NCI-H524 treated with DMSO at 0.1 percent for 48 hours (cell line): ENCODE results near the gene TANGO6.

Source experiments
- DNase-seq: peaks from one replicate; lab custom pipeline; 2025; lab: John Stamatoyannopoulos, UW

TANGO6 gene

DNA sequence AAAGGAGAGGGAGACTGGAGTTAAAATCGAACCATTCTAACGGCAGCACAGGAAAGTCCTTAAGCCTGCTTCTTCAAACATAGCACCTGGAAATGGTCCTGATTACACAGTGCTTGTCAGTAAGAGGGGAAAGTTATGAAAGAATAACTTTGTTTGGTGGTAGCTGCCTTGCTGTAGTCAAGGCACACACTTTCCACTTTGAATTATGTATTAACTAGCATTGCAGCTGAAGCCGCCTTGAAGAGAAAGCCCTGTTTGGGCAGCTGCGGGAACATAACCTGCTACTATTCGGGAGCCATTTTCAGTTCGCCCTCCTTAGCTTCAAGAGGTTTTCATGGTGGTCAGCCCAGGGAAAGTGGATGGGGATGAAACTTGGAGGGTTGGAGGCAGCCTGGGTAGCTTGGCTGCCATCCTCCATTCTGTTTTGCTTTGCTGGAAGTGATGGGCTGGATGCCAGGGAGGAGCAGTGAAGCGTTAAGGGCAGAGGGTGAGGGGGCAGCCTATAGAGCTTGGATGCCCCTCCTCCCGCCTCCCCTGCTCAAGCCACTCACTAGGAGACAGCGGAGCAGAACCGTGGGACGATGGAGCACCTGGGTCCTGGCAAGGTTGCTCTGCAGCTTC lies 256.9 kb downstream of the TANGO6 start:
- peak; percentile 45 for DNase-seq

GRCh38 chr16:69105501-69106361 lies 262.4 kb downstream of the TANGO6 start, which contains the start of gene HAS3:
HAS3 (plus strand) TSS chr16:69105653; CDS start chr16:69109396, 3,743 bp downstream.
- DNase-seq, result peak; percentile 55

DNA sequence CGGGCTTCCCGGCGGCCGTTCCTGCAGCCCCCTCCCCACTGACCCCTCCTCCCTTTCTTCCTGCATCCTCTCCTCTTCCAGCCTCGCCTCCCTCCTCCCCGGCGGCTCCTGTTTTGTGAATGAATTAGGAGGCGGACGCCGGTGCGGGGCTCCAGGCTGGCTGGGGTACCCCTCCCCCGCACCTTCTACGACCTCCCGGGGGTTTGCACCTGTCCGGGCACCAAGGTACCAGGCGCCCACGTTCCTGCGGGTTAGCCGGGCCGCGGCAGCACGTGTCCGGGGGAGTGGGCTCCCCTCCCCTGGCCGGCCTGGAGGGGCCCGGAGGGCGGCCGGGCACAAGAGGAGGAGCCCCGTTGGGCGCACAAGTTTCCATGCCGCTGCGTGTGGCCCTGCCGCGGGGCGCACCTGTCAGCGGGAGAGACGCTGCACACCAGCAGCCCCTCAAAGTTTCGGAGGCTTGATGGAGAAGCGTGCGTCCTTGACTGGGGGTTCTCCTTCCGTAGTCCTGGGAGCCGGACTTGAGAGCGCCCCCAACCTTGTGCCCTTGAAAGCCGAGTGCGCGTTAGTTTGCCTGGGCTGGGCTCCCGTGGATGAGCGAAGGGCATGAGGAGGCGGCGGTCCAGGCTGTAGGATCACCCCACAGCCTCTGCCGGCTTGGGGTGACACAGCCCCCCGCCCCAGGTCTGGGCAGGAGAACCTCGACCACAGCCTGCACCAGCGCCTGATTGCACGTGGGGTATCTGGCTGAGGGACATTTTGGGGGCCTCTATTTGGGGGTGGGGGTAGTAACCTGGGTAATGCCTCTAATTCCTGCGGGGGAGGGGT lies 263.4 kb downstream of the TANGO6 start:
- DNase-seq, result no peak

- no peak for DNase-seq
These were observed 264.1 kb downstream of the TANGO6 start for GRCh38 chr16:69107316-69107962.

- no peak for DNase-seq
These were observed 265.0 kb downstream of the TANGO6 start for GRCh38 chr16:69108064-69108904.

DNA sequence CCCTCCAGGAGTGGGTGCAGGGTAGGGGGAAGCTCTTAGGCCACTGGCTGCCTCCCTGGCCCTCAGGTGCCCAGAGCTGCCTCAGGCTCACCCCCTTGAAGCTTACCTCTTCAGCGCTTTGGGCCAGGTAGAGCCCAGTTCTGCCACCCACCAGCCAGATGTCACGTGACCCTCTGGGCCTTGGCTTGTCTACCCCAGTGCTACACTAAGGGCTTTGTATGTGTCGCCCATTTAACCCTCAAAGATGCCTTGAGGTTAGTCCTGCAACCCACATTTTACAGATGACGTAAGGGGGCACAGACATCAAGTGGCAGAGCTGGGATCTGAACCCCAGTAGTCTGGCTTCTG lies 265.5 kb downstream of the TANGO6 start:
- no peak for DNase-seq

DNA sequence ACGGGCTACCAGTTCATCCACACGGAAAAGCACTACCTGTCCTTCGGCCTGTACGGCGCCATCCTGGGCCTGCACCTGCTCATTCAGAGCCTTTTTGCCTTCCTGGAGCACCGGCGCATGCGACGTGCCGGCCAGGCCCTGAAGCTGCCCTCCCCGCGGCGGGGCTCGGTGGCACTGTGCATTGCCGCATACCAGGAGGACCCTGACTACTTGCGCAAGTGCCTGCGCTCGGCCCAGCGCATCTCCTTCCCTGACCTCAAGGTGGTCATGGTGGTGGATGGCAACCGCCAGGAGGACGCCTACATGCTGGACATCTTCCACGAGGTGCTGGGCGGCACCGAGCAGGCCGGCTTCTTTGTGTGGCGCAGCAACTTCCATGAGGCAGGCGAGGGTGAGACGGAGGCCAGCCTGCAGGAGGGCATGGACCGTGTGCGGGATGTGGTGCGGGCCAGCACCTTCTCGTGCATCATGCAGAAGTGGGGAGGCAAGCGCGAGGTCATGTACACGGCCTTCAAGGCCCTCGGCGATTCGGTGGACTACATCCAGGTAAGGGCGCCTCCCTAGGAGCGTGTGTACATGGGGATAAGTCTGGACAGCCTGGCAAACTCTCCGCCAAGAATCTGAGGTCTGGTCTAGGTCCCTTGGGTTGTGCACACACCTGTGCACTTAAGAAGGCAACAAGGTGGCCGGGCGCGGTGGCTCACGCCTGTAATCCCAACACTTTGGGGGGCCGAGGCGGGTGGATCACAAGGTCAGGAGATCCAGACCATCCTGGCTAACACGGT lies 266.3 kb downstream of the TANGO6 start:
- DNase-seq, result no peak

- DNase-seq, result no peak
These were observed 267.1 kb downstream of the TANGO6 start for GRCh38 chr16:69110406-69110805.

- no peak for DNase-seq
These were observed 268.0 kb downstream of the TANGO6 start for GRCh38 chr16:69111216-69111875.

DNA sequence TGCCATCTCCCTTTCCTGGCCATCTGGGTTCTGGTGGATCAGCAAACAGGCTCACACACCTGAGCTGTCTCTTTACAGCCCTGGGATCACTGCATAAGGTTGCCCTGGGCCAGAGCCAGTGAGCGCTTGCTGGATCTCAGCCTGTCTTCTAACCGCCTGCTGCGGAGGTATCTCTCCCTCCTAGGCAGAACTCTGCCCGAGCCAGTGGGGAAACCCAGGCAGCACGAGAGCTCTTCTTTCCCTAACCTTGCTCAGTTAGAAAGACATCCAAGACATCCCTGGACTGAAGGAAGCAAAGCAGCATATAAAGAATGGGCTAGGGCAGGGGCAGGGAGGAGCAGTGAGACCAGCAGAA lies 268.5 kb downstream of the TANGO6 start:
- DNase-seq, result no peak

DNA sequence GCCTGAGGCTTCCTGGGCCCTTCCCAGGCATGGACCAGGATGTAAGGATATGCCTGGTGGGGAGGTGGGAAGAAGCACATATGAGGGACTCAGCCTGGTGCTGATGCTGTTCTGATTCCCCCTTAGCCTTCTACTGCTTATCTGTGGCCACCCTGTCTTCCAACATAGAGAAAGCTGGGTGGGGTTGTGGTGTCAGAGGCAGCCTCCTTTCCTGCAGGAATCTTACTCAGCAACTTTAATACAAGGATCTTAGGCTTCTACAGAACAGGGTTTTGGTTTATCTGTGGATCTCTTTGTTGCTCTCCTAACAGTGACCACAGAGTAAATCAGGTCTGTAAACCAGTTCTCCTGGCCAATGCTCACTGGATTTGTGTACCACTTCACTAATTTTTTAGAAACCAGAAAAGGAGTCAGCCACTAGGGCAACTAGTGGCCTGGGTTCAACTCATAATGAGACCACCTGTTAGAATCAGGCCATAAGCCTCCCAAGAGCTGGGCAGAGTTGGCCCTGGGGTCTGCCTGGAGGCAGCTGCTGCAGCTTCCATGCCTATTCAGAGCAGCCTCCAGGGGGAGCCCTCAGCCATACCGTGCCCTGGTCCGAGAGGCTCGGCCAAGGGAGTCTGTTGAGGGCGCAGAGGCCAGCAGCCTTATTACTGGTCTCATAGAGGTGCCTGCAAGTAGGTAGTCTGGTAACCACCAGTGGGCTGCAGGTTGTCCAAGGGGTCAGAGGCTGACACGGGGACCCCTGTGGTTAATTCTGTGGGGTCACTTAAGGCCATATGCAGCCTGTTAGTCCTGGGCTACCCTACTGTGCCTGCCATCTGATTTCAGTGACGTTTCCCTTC lies 269.2 kb downstream of the TANGO6 start:
- no peak for DNase-seq

DNA sequence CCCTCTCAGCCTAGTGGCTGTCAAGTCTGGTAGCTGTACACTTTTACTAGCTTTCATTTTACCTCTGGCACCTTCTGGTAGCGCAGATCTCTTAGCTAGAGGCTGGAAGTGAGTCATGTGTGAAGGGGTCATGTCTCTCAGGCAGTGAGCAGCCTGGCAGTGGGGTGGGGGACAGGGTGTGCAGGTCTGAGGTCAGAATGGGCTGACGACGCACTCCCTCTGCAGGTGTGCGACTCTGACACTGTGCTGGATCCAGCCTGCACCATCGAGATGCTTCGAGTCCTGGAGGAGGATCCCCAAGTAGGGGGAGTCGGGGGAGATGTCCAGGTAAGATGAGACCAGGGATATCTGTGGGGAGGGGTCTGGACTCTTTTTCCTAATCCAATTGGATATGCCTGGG lies 269.9 kb downstream of the TANGO6 start:
- no peak for DNase-seq

DNA sequence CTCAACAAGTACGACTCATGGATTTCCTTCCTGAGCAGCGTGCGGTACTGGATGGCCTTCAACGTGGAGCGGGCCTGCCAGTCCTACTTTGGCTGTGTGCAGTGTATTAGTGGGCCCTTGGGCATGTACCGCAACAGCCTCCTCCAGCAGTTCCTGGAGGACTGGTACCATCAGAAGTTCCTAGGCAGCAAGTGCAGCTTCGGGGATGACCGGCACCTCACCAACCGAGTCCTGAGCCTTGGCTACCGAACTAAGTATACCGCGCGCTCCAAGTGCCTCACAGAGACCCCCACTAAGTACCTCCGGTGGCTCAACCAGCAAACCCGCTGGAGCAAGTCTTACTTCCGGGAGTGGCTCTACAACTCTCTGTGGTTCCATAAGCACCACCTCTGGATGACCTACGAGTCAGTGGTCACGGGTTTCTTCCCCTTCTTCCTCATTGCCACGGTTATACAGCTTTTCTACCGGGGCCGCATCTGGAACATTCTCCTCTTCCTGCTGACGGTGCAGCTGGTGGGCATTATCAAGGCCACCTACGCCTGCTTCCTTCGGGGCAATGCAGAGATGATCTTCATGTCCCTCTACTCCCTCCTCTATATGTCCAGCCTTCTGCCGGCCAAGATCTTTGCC lies 271.1 kb downstream of the TANGO6 start:
- no peak for DNase-seq

DNA sequence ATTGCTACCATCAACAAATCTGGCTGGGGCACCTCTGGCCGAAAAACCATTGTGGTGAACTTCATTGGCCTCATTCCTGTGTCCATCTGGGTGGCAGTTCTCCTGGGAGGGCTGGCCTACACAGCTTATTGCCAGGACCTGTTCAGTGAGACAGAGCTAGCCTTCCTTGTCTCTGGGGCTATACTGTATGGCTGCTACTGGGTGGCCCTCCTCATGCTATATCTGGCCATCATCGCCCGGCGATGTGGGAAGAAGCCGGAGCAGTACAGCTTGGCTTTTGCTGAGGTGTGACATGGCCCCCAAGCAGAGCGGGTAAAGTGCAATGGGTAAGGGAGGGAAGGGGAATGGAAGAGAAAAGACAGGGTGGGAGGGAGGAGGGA lies 271.6 kb downstream of the TANGO6 start:
- no peak for DNase-seq

DNA sequence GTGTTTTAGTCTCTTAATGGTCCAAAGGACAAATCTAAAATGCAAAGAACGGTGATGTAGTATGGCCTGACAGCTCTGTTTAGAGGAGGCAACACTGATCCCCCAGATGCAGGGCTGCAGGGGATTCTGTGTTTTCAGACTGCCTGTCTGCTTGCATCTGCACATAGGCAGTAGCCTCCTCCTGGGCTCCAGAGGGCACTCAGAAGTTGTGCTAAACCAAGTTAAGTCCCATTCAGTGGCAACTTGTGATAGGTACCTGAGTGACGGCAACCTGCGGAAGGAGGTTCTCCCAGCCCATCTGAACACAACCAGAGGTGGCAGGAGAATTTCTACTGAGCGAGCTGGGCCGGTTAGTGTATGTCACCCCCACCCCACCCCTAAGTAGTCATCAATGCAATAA lies 272.0 kb downstream of the TANGO6 start:
- DNase-seq, result no peak

DNA sequence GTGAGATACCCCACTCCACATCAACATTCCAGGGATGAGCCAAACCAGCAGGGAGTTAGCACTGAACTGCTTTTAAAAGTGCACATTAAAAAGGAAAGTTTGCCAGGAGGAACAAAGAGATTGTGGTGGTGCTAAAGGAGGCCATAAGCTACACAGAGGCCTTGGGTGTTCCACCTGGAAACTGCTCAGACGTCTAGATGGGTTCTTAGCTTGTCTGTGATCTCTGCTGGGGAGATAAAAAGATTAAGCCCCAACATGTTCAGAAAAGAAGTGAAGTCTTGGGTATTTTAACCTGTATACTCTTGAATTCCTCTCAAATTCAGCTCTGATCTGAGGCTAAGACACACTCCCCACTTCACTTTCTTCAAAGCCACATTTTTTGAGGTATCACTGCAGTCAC lies 272.5 kb downstream of the TANGO6 start:
- DNase-seq, result no peak

DNA sequence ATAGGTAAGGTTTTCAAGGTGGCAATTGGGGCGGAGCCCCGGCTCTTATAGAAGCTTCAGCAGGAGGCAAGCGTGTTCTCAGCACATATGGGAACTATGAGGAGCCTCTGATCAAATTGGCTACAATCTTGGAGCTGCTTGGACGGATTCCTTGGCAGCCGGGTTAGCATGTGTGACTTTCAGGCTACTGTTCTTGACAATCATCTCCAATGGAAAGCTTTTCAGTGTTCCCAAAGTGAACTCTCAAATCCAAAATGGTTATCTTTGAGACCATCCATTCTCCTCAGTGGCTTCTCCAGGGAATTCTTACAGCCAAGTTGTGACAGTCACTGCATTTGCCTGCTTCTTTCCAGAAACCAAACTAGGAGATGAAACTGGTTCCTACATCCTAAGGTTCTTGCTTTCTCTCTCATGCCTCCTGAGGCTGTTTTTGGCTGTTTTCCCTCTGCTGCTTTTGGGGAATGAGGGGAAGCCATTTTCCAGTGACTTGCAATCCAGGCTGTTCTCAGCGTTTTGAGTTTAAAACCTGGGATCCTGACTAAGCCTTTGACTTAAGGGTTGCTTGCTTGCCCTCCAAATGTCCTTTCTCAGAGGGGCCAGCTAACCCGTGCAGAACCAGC lies 273.0 kb downstream of the TANGO6 start:
- DNase-seq, result no peak

- no peak for DNase-seq
These were observed 273.6 kb downstream of the TANGO6 start for GRCh38 chr16:69116906-69117305.
